IMR-90 (cell line): Measurements from ENCODE around the gene CTCF. TPM values are rescaled to one million over a fixed set of nuclear protein-coding genes. Genes with fewer than 3 reads are reported as not detected.

Experiments
- ATAC-seq: fragments of 200-7000 bp; cut with Tn5 transposase; 2 replicates; pipeline ENCODE4 v1.9.1; 2020; ENCODE audit warnings: low read depth, mild to moderate bottlenecking, moderate library complexity
- BruUV-seq: library from RNA; stranded (reverse); fragments of 400-500 nt; replicated peaks from 2 replicates; lab custom pipeline; 2021; lab: Mats Ljungman, UMichigan
- CTCF ChIA-PET: fragments of 300-600 bp; formaldehyde crosslinking; extraction: SDS; loops from one replicate; lab custom pipeline; 2021; ENCODE audit warnings: antibody characterized with exemption; lab: Yijun Ruan, JAX
- POLR2A ChIA-PET: fragments of 300-600 bp; sonication (Branson Sonifier 250); formaldehyde crosslinking; loops from one replicate; lab custom pipeline; 2022; ENCODE audit warnings: antibody characterized with exemption; ENCODE audit not compliant: unreplicated experiment; lab: Charles Lee
- DNase-seq: peaks from one replicate; pipeline ENCODE4 v3.0.0; 2013
- H2AFZ ChIP-seq: replicated peaks from 2 replicates; pipeline ENCODE3; 2013; ENCODE audit warnings: low read length, mild to moderate bottlenecking; ENCODE audit not compliant: poor library complexity
- H2AK5ac ChIP-seq: 2 replicates; pipeline ENCODE4 v1.6.1; 2013; ENCODE audit warnings: low read depth, low read length, inconsistent platforms
- H2AK9ac ChIP-seq: replicated peaks from 2 replicates; pipeline ENCODE3; 2013; ENCODE audit warnings: mild to moderate bottlenecking, low read depth, low read length, moderate library complexity; ENCODE audit not compliant: poor library complexity
- H2BK120ac ChIP-seq: 2 replicates; pipeline ENCODE4 v1.6.1; 2013; ENCODE audit warnings: low read depth, low read length, inconsistent platforms
- H2BK15ac ChIP-seq: 3 replicates; pipeline ENCODE4 v1.6.1; 2013; ENCODE audit warnings: low read depth, low read length, inconsistent platforms
- H2BK20ac ChIP-seq: 2 replicates; pipeline ENCODE4 v1.6.1; 2013; ENCODE audit warnings: low read depth, mild to moderate bottlenecking, inconsistent platforms, low read length, moderate library complexity
- H2BK5ac ChIP-seq: 2 replicates; pipeline ENCODE4 v1.6.1; 2013; ENCODE audit warnings: mild to moderate bottlenecking, low read depth, low read length, inconsistent platforms; ENCODE audit not compliant: poor library complexity, severe bottlenecking
- H3K14ac ChIP-seq: replicated peaks from 2 replicates; pipeline ENCODE4 v1.6.1; 2013; ENCODE audit warnings: low read depth, low read length, inconsistent platforms
- H3K18ac ChIP-seq: 2 replicates; pipeline ENCODE4 v1.6.1; 2013; ENCODE audit warnings: low read depth, low read length, control low read depth
- H3K23ac ChIP-seq: 2 replicates; pipeline ENCODE4 v1.6.1; 2013; ENCODE audit warnings: low read depth, low read length, inconsistent platforms
- H3K27ac ChIP-seq: 2 replicates; pipeline ENCODE4 v1.5.1; 2013; ENCODE audit warnings: mild to moderate bottlenecking, control low read depth, low read length; ENCODE audit not compliant: insufficient read depth
- H3K27me3 ChIP-seq: 2 replicates; pipeline ENCODE4 v1.6.1; 2013; ENCODE audit warnings: low read length; ENCODE audit not compliant: control insufficient read depth, insufficient read depth
- H3K36me3 ChIP-seq: 2 replicates; pipeline ENCODE4 v1.6.1; 2013; ENCODE audit warnings: low read length, mixed read lengths; ENCODE audit not compliant: control insufficient read depth, insufficient read depth
- H3K4ac ChIP-seq: 2 replicates; pipeline ENCODE4 v1.6.1; 2013; ENCODE audit warnings: low read depth, low read length, inconsistent platforms
- H3K4me1 ChIP-seq: 2 replicates; pipeline ENCODE4 v1.6.1; 2013; ENCODE audit warnings: low read length, mixed read lengths; ENCODE audit not compliant: control insufficient read depth, insufficient read depth
- H3K4me2 ChIP-seq: 2 replicates; pipeline ENCODE4 v1.6.1; 2013; ENCODE audit warnings: low read depth, mild to moderate bottlenecking, control low read depth, low read length, moderate library complexity
- H3K4me3 ChIP-seq: 2 replicates; pipeline ENCODE4 v1.5.1; 2013; ENCODE audit warnings: low read depth, mild to moderate bottlenecking, control low read depth, low read length, moderate library complexity; ENCODE audit not compliant: insufficient read depth
- H3K56ac ChIP-seq: 2 replicates; pipeline ENCODE4 v1.6.1; 2013; ENCODE audit warnings: low read length, inconsistent platforms; ENCODE audit not compliant: insufficient read depth; ENCODE audit errors: extremely low read depth
- H3K79me1 ChIP-seq, 2 experiments: 2 replicates each; pipeline ENCODE4 v1.6.1; 2013; ENCODE audit warnings: low read length in 2 of 2, inconsistent platforms in 1 of 2, low read depth in 1 of 2
- H3K9ac ChIP-seq: 2 replicates; pipeline ENCODE4 v1.6.1; 2013; ENCODE audit warnings: low read depth, low read length, control low read depth
- H3K9me1 ChIP-seq: 2 replicates; pipeline ENCODE4 v1.6.1; 2013; ENCODE audit warnings: low read length, inconsistent platforms; ENCODE audit not compliant: insufficient read depth
- H3K9me3 ChIP-seq: 2 replicates; pipeline ENCODE4 v1.6.1; 2013; ENCODE audit warnings: low read length; ENCODE audit not compliant: control insufficient read depth, insufficient read depth
- H4K20me1 ChIP-seq: 2 replicates; pipeline ENCODE4 v1.6.1; 2013; ENCODE audit warnings: low read length, inconsistent platforms; ENCODE audit not compliant: insufficient read depth
- H4K5ac ChIP-seq: 2 replicates; pipeline ENCODE4 v1.6.1; 2013; ENCODE audit warnings: mild to moderate bottlenecking, low read depth, low read length, control low read depth
- H4K8ac ChIP-seq, 2 experiments: 2 replicates each; pipeline ENCODE4 v1.6.1; 2013; ENCODE audit warnings: low read depth in 2 of 2, low read length in 2 of 2, control low read depth in 1 of 2, inconsistent platforms in 1 of 2
- H4K91ac ChIP-seq: 2 replicates; pipeline ENCODE4 v1.6.1; 2013; ENCODE audit warnings: low read depth, low read length, inconsistent platforms; ENCODE audit not compliant: insufficient read depth
- BHLHE40 ChIP-seq: fragments of 150-350 bp; IDR thresholded peaks from 2 replicates; pipeline ENCODE4 v1.6.1; 2016; ENCODE audit warnings: mild to moderate bottlenecking, low read depth, low read length
- FOS ChIP-seq: fragments of 150-350 bp; IDR thresholded peaks from 2 replicates; pipeline ENCODE4 v1.6.1; 2016; ENCODE audit warnings: low read depth, low read length
- WGBS, 2 experiments: methylation state at CpG; one replicate each; pipeline versions ENCODE4 v1.1.5 to v1.1.7; 2013; ENCODE audit warnings: missing lambda C conversion rate in 2 of 2; ENCODE audit not compliant: insufficient read length in 1 of 2; ENCODE audit errors: extremely low coverage in 2 of 2; 5-methylcytosine and 5-hydroxymethylcytosine counted together
- dilution Hi-C: fragments of 300-500 bp; cut with HindIII; formaldehyde crosslinking; loops from one replicate; pipeline ENCODE4 v1.14.3; 2018; ENCODE audit warnings: low sequenced_read_pairs; ENCODE audit not compliant: unreplicated experiment
- in situ Hi-C: fragments of 300-500 bp; cut with MboI; formaldehyde crosslinking; loops from 3 replicates; pipeline ENCODE4 v1.14.3; 2019; ENCODE audit warnings: low sequenced_read_pairs, inconsistent platforms, mixed read lengths
- intact Hi-C: fragments of 100-400 bp; cut with micrococcal nuclease; formaldehyde crosslinking; loops from 2 replicates; pipeline ENCODE4 v1.10.0; 2022
- polyA plus RNA-seq, 3 experiments: library from polyadenylated mRNA; depleted of rRNA; stranded (reverse); fragments of >200 nt; gene quantifications; 2 replicates each; pipeline ENCODE4 v1.2.3, GENCODE V29; 2012; ENCODE audit warnings: low replicate concordance in 1 of 3
- total RNA-seq: library from RNA; depleted of rRNA; stranded (reverse); fragments of >200 nt; gene quantifications from 2 replicates; pipeline ENCODE4 v1.2.3, GENCODE V29; 2012
- TF ChIP-seq, protein P1 (sequence below): conservative IDR thresholded peaks from 2 replicates; pipeline ENCODE4 v1.5.1; 2012; ENCODE audit warnings: mild to moderate bottlenecking, low read depth, low read length, improper control_type of control experiment

Gene CTCF
- total and polyA plus RNA-seq, 2 of the 4 experiments (the other 2 are of a cell fraction): 16.1 to 22.8 TPM

DNA sequence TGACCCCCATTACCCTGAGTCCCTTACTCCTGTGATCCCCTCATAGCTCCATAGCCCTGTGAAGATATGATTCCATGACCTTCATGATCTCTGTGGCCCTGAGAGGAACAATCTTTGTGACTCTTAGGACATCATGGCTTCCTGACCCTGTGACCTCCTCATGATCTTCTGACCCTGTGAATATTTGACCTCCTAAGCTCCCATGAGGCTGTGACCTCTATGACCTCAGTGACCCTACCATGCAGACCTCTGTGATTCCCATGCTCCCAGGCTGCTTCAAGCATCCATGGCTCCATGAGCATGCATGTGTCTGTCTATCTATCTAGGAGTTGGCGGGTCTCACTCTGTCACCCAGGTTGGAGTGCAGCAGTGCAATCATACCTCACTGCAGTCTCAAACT is 21.6 kb upstream of the CTCF start:
- no CpG with 5 or more reads among the region's 1 CpG for WGBS, 2 experiments
- H3K4ac ChIP-seq: no peak overlapping the region
- H3K79me1 ChIP-seq: peaks cover 18 to 76% of the 10 kb centered on the region in 2 experiments
- H2AK9ac ChIP-seq: no peak overlapping the region
- no peak overlapping the region for H2BK120ac ChIP-seq
- H3K9me3 ChIP-seq: no peaks in the 10 kb centered on the region
- H2BK15ac ChIP-seq: no peak overlapping the region
- no peak overlapping the region for H3K9ac ChIP-seq
- ChIA-PET POLR2A (interaction anchor here (0.5 kb wide), 1 partner anchor 547 kb away, joined by 3 read pairs; no protein-coding TSS in a partner anchor), CTCF (no interaction called here)
- ATAC-seq: no peak
- H3K4me1 ChIP-seq: peaks cover 12% of the 10 kb centered on the region
- dilution Hi-C loops (no loop called here), in situ Hi-C loops (loop anchor here (25.0 kb wide), 1 partner anchor 397 kb away; the partner anchor contains the start of genes CTRL, LCAT and PSMB10), intact Hi-C loops (no loop called here)
- no peak overlapping the region for H3K56ac ChIP-seq
- H3K23ac ChIP-seq: no peak overlapping the region
- H2AK5ac ChIP-seq: no peak overlapping the region
- TF ChIP-seq FOS: no peak
- no peak for TF ChIP-seq BHLHE40
- TF ChIP-seq, protein P1, sequence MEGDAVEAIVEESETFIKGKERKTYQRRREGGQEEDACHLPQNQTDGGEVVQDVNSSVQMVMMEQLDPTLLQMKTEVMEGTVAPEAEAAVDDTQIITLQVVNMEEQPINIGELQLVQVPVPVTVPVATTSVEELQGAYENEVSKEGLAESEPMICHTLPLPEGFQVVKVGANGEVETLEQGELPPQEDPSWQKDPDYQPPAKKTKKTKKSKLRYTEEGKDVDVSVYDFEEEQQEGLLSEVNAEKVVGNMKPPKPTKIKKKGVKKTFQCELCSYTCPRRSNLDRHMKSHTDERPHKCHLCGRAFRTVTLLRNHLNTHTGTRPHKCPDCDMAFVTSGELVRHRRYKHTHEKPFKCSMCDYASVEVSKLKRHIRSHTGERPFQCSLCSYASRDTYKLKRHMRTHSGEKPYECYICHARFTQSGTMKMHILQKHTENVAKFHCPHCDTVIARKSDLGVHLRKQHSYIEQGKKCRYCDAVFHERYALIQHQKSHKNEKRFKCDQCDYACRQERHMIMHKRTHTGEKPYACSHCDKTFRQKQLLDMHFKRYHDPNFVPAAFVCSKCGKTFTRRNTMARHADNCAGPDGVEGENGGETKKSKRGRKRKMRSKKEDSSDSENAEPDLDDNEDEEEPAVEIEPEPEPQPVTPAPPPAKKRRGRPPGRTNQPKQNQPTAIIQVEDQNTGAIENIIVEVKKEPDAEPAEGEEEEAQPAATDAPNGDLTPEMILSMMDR: no peak
- no peak overlapping the region for H3K14ac ChIP-seq
- H2BK20ac ChIP-seq: no peak overlapping the region
- H2BK5ac ChIP-seq: no peak overlapping the region
- no peak overlapping the region for H3K4me2 ChIP-seq
- H3K36me3 ChIP-seq: peaks cover 65% of the 10 kb centered on the region
- H3K18ac ChIP-seq: no peak overlapping the region
- H3K27me3 ChIP-seq: no peaks in the 10 kb centered on the region
- no peak overlapping the region for H2AFZ ChIP-seq
- no peak overlapping the region for H4K91ac ChIP-seq
- H4K8ac ChIP-seq: no peak overlapping the region
- H3K27ac ChIP-seq: no peak overlapping the region
- DNase-seq: no peak
- H4K20me1 ChIP-seq: peaks cover 79% of the 10 kb centered on the region
- peaks cover 23% of the 10 kb centered on the region for H3K9me1 ChIP-seq
- BruUV-seq: no TSS peak
- H3K4me3 ChIP-seq: no peak overlapping the region
- no peak overlapping the region for H4K5ac ChIP-seq
